MCF 10A (cell line): Measurements from ENCODE around the gene SAC3D1. TPM values are rescaled to one million over a fixed set of nuclear protein-coding genes. Genes with fewer than 3 reads are reported as not detected.

Experiments
- BruUV-seq: library from RNA; stranded (reverse); fragments of 400-500 nt; replicated peaks from 2 replicates; lab custom pipeline; 2021; lab: Mats Ljungman, UMichigan
- CTCF ChIA-PET: fragments of 300-600 bp; sonication (Branson Sonifier 250); formaldehyde crosslinking; extraction: SDS; loops from one replicate; lab custom pipeline; 2021; ENCODE audit warnings: antibody characterized with exemption, inconsistent platforms; lab: Yijun Ruan, JAX
- POLR2A ChIA-PET: fragments of 300-600, 350-650 bp; sonication (Branson Sonifier 250); formaldehyde crosslinking; extraction: SDS; loops from one replicate; lab custom pipeline; 2020; ENCODE audit warnings: antibody characterized with exemption, inconsistent platforms; lab: Yijun Ruan, JAX
- DNase-seq: peaks from one replicate; pipeline ENCODE4 v3.0.0-alpha.2; 2018; ENCODE audit not compliant: unreplicated experiment
- H3K27ac Mint-ChIP-seq: one replicate; pipeline ENCODE4 v1.8.0; 2022; ENCODE audit warnings: mild to moderate bottlenecking, low read depth, mixed read lengths; ENCODE audit not compliant: unreplicated experiment
- H3K27me3 Mint-ChIP-seq: one replicate; pipeline ENCODE4 v1.8.0; 2022; ENCODE audit warnings: mixed read lengths; ENCODE audit not compliant: insufficient read depth, unreplicated experiment
- H3K36me3 Mint-ChIP-seq: one replicate; pipeline ENCODE4 v1.8.0; 2022; ENCODE audit warnings: mild to moderate bottlenecking, moderate library complexity, mixed read lengths; ENCODE audit not compliant: insufficient read depth, unreplicated experiment
- H3K4me1 Mint-ChIP-seq: one replicate; pipeline ENCODE4 v1.8.0; 2022; ENCODE audit warnings: mixed read lengths; ENCODE audit not compliant: insufficient read depth, unreplicated experiment
- H3K4me3 Mint-ChIP-seq: one replicate; pipeline ENCODE4 v1.8.0; 2022; ENCODE audit warnings: mild to moderate bottlenecking, moderate library complexity, mixed read lengths; ENCODE audit not compliant: unreplicated experiment
- H3K9me3 Mint-ChIP-seq: one replicate; pipeline ENCODE4 v1.8.0; 2022; ENCODE audit warnings: mixed read lengths; ENCODE audit not compliant: unreplicated experiment
- intact Hi-C: fragments of 100-400 bp; cut with micrococcal nuclease; formaldehyde crosslinking; loops from 2 replicates; pipeline ENCODE4 v1.14.1; 2022
- total RNA-seq: library from RNA; stranded (reverse); gene quantifications from 2 replicates; pipeline ENCODE4 v1.2.3, GENCODE V29; 2022
- TF ChIP-seq, protein P1 (sequence below): fragments of 200-600 bp; IDR thresholded peaks from one replicate; pipeline ENCODE4 v1.8.0; 2022; ENCODE audit warnings: antibody characterized with exemption, mild to moderate bottlenecking; ENCODE audit not compliant: unreplicated experiment

The SAC3D1 gene
- total RNA-seq, 1 experiment from 2014 or later: 14.0 TPM

DNA sequence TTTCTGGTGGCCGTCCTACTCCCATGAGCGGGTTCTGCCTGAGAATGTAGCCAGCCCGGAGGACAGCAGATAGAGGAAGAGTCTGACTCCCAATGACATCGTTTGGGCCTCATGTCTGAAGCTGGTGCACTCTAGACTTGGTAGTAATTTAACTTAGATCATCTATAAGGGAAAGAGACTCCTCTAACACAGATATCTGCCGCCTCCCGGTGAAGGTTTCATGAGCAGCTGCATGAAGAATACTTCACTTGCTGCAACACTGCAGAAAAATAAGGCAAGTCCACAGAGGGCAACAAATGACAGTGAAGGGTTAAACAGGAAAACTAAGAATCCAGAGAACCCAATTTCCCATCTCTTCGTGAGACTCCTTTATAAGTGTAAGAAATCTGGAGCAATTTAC lies 33.0 kb upstream of the SAC3D1 start:
- CTCF ChIA-PET: interaction anchor here (0.6 to 2.2 kb wide), 5 partner anchors 9 to 229 kb away, joined by 3 to 8 read pairs (median 4); partner anchors contain the start of gene BATF2
- Mint-ChIP-seq H3K4me3 (no peak overlapping the region), H3K36me3 (no peaks in the 10 kb centered on the region), H3K27me3 (no peaks in the 10 kb centered on the region), H3K27ac (peak overlapping the region; percentile 95), H3K9me3 (no peaks in the 10 kb centered on the region), H3K4me1 (peaks cover 3% of the 10 kb centered on the region)
- DNase-seq: no peak
- POLR2A ChIA-PET: interaction anchor here (1.0 to 2.1 kb wide), 7 partner anchors 20 to 229 kb away, joined by 3 to 16 read pairs (median 5); partner anchors contain the start of genes ATG2A, FAU, MRPL49 and PPP2R5B
- TF ChIP-seq, protein P1, sequence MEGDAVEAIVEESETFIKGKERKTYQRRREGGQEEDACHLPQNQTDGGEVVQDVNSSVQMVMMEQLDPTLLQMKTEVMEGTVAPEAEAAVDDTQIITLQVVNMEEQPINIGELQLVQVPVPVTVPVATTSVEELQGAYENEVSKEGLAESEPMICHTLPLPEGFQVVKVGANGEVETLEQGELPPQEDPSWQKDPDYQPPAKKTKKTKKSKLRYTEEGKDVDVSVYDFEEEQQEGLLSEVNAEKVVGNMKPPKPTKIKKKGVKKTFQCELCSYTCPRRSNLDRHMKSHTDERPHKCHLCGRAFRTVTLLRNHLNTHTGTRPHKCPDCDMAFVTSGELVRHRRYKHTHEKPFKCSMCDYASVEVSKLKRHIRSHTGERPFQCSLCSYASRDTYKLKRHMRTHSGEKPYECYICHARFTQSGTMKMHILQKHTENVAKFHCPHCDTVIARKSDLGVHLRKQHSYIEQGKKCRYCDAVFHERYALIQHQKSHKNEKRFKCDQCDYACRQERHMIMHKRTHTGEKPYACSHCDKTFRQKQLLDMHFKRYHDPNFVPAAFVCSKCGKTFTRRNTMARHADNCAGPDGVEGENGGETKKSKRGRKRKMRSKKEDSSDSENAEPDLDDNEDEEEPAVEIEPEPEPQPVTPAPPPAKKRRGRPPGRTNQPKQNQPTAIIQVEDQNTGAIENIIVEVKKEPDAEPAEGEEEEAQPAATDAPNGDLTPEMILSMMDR: no peak
- BruUV-seq: no TSS peak
- intact Hi-C loops: loop anchor here (1.0 kb wide), 1 partner anchor 161 kb away; no protein-coding TSS in a partner anchor

DNA sequence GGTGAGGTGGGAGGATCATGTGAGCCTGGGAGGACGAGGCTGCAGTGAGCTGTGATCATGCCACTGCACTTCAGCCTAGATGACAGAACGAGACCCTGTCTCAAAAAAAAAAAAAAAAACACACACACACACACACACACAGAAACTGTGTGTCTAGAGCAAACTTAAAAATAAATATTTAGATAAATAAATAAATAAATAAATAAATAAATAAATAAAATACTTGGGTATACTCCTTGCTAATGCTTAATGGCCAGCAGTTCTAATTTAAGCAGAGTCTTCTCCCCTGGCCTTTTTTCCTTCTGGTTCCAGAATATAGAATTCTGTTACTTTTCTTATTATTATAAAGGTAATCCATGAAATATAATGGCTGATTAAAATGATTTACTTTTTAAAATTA lies 32.1 kb upstream of the SAC3D1 start:
- Mint-ChIP-seq H3K36me3 (no peaks in the 10 kb centered on the region), H3K27me3 (no peaks in the 10 kb centered on the region), H3K9me3 (no peaks in the 10 kb centered on the region), H3K4me1 (peaks cover 7% of the 10 kb centered on the region), H3K4me3 (no peak overlapping the region), H3K27ac (no peak overlapping the region)
- DNase-seq: no peak
- no TSS peak for BruUV-seq
- CTCF ChIA-PET: interaction anchor here (0.6 to 2.2 kb wide), 4 partner anchors 8 to 402 kb away, joined by 3 to 8 read pairs (median 4); partner anchors contain the start of gene BATF2
- POLR2A ChIA-PET: interaction anchor here (0.6 to 1.4 kb wide), 4 partner anchors 85 to 230 kb away, joined by 3 to 5 read pairs (median 4); partner anchors contain the start of genes PPP2R5B and ZNHIT2
- TF ChIP-seq, protein P1: no peak
- intact Hi-C loops: loop anchor here (1.0 kb wide), 1 partner anchor 162 kb away; no protein-coding TSS in a partner anchor

DNA sequence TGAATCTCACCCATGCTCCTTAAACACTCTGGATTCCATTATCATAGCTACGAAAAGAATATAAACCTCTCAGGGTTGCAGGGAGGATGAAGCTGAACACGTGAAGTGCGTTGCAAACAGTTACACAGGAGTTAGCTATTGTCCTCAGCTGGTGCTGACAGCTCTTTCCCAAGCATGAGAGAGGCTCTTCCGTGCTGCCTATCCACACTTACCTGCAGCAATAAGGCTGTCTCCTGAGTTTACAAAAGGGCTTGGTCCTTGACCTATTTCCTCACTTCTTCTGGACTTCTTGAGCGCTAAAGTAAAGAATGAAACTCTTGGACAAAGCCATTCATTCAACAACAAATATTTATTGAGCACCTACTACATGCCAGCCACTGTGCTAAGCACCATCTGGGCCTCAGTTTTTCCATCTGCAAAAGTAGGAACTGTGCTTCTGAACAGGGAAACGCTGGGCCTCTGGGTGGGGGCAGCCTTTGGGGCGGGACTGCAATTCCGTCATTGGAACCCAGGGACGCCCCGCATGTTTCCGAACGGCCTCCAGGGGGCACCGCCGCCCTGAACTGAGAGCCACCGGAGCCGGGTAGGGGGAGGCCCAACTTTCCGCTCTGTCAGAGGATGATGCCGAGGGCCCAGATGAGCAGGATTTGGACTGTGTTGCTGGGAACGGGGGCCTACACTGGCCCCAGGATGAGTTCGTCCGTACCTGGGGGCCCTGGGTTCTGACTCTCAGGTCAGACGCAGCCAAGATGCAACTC lies 27.7 kb upstream of the SAC3D1 start:
- TSS peak; percentile 77 for BruUV-seq
- Mint-ChIP-seq H3K4me3 (peak overlapping the region; percentile 83), H3K36me3 (no peaks in the 10 kb centered on the region), H3K4me1 (peaks cover 16% of the 10 kb centered on the region), H3K27me3 (no peaks in the 10 kb centered on the region), H3K9me3 (no peaks in the 10 kb centered on the region), H3K27ac (peak overlapping the region; percentile 63)
- POLR2A ChIA-PET: interaction anchor here (0.6 to 3.2 kb wide), 17 partner anchors 14 to 276 kb away, joined by 3 to 28 read pairs (median 5); partner anchors contain the start of genes ATG2A, BATF2, FAU and GPHA2
- CTCF ChIA-PET: interaction anchor here (0.6 to 4.8 kb wide), 28 partner anchors 8 to 221 kb away, joined by 3 to 64 read pairs (median 4); partner anchors contain the start of genes BATF2, EHD1, PPP2R5B and SNX15
- peak; percentile 85 for DNase-seq
- TF ChIP-seq, protein P1: peak; percentile 68
- intact Hi-C loops: loop anchor here (5.0 to 10.0 kb wide), 3 partner anchors 64 to 249 kb away; partner anchors contain the start of gene POLA2
